Urinary bladder (tissue), 4 donors: ENCODE results near the gene ANKRD55. TPM values are rescaled to one million over a fixed set of nuclear protein-coding genes. Genes with fewer than 3 reads are reported as not detected.
"Not testable (repeated sequence)": the region's sequence is repeated elsewhere in the genome, so short reads cannot be mapped to it uniquely, and the experiment has no call there.

ENCODE experiments used
- DNase-seq: peaks from one replicate; pipeline ENCODE4 v3.0.0-alpha.2; 2015; ENCODE audit errors: extremely low spot score
- H3K27ac ChIP-seq: one replicate; pipeline ENCODE4 v1.5.1; 2013; ENCODE audit warnings: low read depth, mild to moderate bottlenecking, moderate library complexity
- H3K36me3 ChIP-seq: one replicate; pipeline ENCODE4 v1.6.1; 2013; ENCODE audit warnings: mild to moderate bottlenecking, moderate library complexity; ENCODE audit not compliant: insufficient read depth
- H3K4me1 ChIP-seq: one replicate; pipeline ENCODE4 v1.6.1; 2013; ENCODE audit warnings: mild to moderate bottlenecking, moderate library complexity; ENCODE audit not compliant: insufficient read depth
- H3K4me3 ChIP-seq: one replicate; pipeline ENCODE4 v1.5.1; 2013; ENCODE audit warnings: low read depth, low read length
- WGBS: extraction: QIAGEN DNeasy Blood & Tissue Kit; methylation state at CpG from one replicate; pipeline ENCODE4 v1.1.7; 2013; 5-methylcytosine and 5-hydroxymethylcytosine counted together
- polyA plus RNA-seq: library from polyadenylated mRNA; stranded (reverse); fragments of 200-250 nt; gene quantifications from one replicate; pipeline ENCODE4 v1.2.3, GENCODE V29; 2013
- total RNA-seq: library from RNA; depleted of rRNA; stranded (reverse); fragments of >200 nt; gene quantifications from one replicate; pipeline ENCODE4 v1.2.3, GENCODE V29; 2014
- donor health status: healthy with polysubstance abuse.
- donor health status: healthy.

ANKRD55 gene
- total RNA-seq (not detected), polyA plus RNA-seq (0.05 TPM)

GRCh38 chr5:56233230-56233629 lies at the start of gene ANKRD55:
Gene ANKRD55, minus strand, starts transcription at chr5:56233330. Its CDS starts 417 bp downstream, at chr5:56232913.
- Histone ChIP-seq H3K27ac (no peak within 1 kb of the TSS), H3K4me1 (no peaks in the 10 kb centered on the region), H3K36me3 (no peaks in the 10 kb centered on the region), H3K4me3 (no peak within 1 kb of the TSS)
- no peak for DNase-seq
- 44% methylated on average over 8 of the region's 8 CpGs for WGBS

DNA sequence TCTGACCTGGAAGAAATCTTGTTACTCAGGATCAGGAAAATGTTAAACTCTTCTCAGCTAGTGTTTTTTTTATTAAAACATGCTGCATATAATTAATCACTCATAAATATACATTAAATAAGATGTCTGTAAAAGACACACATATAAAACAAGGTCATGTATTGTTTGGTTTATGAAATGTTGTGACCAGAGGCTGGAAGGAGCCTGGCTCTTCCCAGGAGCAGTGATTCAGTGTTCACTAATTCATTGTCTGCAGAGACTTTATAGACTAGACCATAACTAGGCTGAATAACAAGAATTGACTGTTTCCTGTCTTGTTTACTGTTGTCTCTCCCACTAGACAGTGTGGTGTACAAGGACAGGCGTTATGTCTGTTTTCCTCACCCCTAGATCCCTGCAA lies 49.1 kb upstream of the ANKRD55 start:
- WGBS, result 90% methylated on average over 1 of the region's 1 CpG
- Histone ChIP-seq H3K27ac (no peak overlapping the region), H3K4me1 (peaks cover 2% of the 10 kb centered on the region), H3K4me3 (no peak overlapping the region), H3K36me3 (no peaks in the 10 kb centered on the region)
- DNase-seq, result no peak

GRCh38 chr5:56281489-56282165 lies 48.5 kb upstream of the ANKRD55 start:
- DNase-seq, result no peak
- H3K4me1 ChIP-seq, result peaks cover 2% of the 10 kb centered on the region

GRCh38 chr5:56279979-56280378 lies 46.8 kb upstream of the ANKRD55 start:
- peaks cover 2% of the 10 kb centered on the region for H3K4me1 ChIP-seq
- H3K27ac ChIP-seq, result no peak overlapping the region
- no peaks in the 10 kb centered on the region for H3K36me3 ChIP-seq
- no peak for DNase-seq
- WGBS, result 26% methylated on average over 2 of the region's 2 CpGs
- no peak overlapping the region for H3K4me3 ChIP-seq

More at GRCh38 chr5:56281489-56282165, 48.5 kb upstream of the ANKRD55 start:
- Histone ChIP-seq H3K4me3 (no peak overlapping the region), H3K27ac (no peak overlapping the region), H3K36me3 (no peaks in the 10 kb centered on the region)
- 82% methylated on average over 5 of the region's 5 CpGs for WGBS

GRCh38 chr5:56279291-56279690 lies 46.2 kb upstream of the ANKRD55 start:
- 87% methylated on average over 6 of the region's 6 CpGs for WGBS
- Histone ChIP-seq H3K27ac (no peak overlapping the region), H3K36me3 (no peaks in the 10 kb centered on the region), H3K4me1 (peaks cover 2% of the 10 kb centered on the region), H3K4me3 (no peak overlapping the region)
- no peak for DNase-seq

DNA sequence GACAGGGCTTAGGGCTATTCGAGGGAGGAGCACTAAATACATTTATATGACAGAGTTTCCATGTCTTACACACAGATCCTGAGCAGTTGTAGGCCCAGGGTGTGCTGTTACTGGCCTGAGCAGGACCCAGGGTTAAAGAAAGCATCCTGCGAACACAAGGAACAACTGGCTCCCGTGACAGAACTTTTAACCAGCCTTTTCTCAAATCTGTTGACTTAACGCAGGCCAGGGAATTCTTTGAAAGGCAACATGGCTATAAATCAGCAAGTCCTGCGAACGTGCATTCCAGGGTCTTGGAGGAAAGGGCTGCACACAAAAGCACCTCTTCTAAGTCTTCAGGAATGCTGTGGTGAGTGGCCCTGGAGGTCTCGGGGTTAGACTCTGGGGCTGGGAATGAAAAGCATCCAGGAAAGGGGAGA lies 45.2 kb upstream of the ANKRD55 start:
- Histone ChIP-seq H3K36me3 (no peaks in the 10 kb centered on the region), H3K4me1 (peaks cover 2% of the 10 kb centered on the region), H3K27ac (no peak overlapping the region), H3K4me3 (no peak overlapping the region)
- DNase-seq, result no peak
- 42% methylated on average over 7 of the region's 7 CpGs for whole genome bisulfite sequencing

DNA sequence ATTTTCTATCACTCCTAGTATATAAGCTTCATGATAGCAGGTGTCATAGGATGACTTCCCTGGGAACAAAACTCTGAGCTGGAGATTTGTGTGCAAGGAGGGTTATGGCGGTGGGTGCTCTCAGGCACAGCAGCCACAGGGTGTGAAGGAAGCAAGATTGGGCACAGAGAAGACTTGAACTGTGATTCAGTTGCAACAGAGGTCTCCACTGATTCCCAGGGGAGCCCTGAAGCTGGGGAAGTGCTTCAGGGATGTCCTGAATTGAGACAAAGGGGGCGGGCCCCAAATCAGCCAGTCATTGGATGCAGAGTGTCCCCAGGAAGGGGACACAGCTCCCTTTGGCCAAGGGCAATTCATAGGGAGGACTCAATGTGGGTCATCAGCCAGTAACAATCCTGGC lies 44.4 kb upstream of the ANKRD55 start:
- no peak overlapping the region for H3K4me3 ChIP-seq
- no peak overlapping the region for H3K27ac ChIP-seq
- no peaks in the 10 kb centered on the region for H3K36me3 ChIP-seq
- WGBS, result 67% methylated on average over 2 of the region's 2 CpGs
- DNase-seq, result no peak
- peaks cover 2% of the 10 kb centered on the region for H3K4me1 ChIP-seq

DNA sequence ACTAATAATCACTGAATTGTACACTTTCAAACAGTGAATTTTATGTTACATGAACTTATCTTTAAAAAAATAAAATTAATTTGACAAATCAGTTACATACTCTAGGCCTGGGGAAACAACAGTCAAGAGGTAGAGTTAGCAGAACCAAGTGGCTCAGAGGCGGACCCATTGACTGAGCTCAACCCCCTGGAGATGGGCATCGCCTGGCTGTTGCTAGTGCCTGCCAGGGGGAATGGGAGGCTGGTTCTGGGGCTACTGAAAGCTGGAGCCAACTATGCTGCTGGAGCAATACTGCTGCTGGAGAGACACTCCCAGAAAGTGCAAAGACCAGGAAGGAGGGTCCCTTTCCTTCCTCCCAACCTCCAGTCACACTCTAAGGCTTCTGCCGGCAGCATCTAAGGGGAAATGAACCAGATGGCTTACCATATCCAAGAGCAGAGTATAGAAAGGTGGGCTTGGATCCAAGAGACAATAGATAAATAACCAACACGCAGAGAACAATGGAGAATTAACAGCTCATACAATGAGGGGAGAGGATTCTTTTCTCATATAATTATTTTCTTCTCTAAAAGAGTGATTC lies 40.3 kb upstream of the ANKRD55 start:
- no peak overlapping the region for H3K4me3 ChIP-seq
- 88% methylated on average over 4 of the region's 4 CpGs for WGBS

GRCh38 chr5:56272765-56273164 lies 39.6 kb upstream of the ANKRD55 start:
- Histone ChIP-seq H3K27ac (no peak overlapping the region), H3K4me3 (no peak overlapping the region), H3K36me3 (no peaks in the 10 kb centered on the region), H3K4me1 (no peaks in the 10 kb centered on the region)
- WGBS, result 95% methylated on average over 2 of the region's 2 CpGs
- DNase-seq, result no peak

More for the DNA sequence above, 40.3 kb upstream of the ANKRD55 start:
- no peak for DNase-seq
- Histone ChIP-seq H3K27ac (no peak overlapping the region), H3K36me3 (no peaks in the 10 kb centered on the region), H3K4me1 (no peaks in the 10 kb centered on the region)

DNA sequence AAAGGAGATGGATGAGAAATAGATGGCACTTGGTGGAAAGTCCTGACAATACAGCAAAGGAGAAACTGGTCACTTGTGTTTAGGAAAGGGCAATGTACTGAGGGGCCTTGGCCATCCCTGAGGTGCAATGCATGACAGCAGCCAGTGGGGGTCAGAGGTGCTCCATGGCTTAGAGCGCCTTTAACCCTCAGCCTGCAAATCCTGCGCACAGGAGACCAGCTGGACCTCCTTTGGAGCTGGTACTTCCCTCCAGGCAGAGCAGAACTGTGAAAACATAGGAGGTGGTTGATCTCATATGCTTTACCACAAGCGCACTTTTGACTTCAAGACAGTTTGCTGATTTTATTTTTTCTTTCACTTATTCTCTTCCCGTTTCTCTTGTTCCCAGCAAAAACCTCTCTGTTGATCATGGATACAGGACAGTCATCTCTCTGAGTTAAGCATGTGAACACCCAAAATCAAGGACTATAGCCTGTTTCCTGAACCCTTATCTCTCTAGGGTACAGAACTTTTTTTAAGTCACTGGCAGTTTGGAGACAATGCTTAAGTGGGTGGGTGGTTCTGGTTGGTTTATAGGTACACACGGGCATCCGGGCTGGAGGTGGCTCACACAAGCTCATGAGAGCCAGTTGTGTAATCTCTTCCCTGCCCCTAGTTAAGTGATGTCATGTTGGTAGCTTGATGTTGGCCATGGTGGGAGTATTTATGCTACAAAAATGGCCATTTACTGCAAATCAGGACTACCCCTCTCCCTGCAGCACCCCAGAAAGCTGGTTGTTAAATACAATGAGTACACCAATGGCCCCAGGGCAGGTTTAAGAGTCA lies 37.6 kb upstream of the ANKRD55 start:
- Histone ChIP-seq H3K27ac (no peak overlapping the region), H3K4me3 (no peak overlapping the region), H3K4me1 (no peaks in the 10 kb centered on the region), H3K36me3 (no peaks in the 10 kb centered on the region)
- DNase-seq, result peak; percentile 61
- 40% methylated on average over 6 of the region's 6 CpGs for WGBS

- WGBS, result 91% methylated on average over 6 of the region's 6 CpGs
- DNase-seq, result no peak
- Histone ChIP-seq H3K36me3 (no peaks in the 10 kb centered on the region), H3K27ac (no peak overlapping the region), H3K4me1 (no peaks in the 10 kb centered on the region), H3K4me3 (no peak overlapping the region)
Measured at GRCh38 chr5:56270058-56270457, 36.9 kb upstream of the ANKRD55 start.

DNA sequence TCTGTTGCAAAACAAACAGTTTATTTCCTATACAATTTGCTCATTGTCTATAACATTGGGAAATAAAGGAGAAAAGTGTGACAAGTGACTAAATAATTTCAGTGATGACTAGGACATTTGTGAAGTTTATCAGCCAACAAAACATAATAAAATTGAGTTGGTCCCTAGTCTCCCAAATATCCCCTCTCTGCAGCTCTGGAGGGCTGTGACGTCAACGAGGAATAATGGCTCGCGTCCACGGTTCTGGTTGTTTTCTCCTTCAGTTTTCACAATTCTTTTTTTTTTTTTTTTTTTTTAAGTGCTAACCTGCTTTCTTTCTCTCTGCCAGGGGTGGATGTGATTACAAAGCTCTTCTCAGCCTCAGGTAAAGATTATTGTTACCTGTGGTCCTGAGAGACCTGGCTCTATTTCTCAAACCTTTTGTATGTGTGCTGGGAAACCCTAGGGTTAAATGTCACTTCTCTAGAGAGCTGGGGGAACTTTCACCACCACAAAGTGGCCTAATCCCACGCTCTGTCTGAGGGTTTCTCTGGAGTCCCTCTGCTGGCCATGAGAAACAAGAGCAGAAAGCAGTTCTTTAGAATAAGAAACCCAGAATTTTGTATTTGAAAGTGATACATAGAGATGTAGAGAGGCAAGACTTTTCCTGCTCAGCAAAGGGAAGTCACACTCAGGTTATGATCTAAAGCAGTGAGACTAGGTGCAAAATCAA lies 36.2 kb upstream of the ANKRD55 start:
- H3K27ac ChIP-seq, result no peak overlapping the region
- no peaks in the 10 kb centered on the region for H3K4me1 ChIP-seq
- WGBS, result 38% methylated on average over 6 of the region's 6 CpGs
- no peak overlapping the region for H3K4me3 ChIP-seq
- no peaks in the 10 kb centered on the region for H3K36me3 ChIP-seq
- no peak for DNase-seq

DNA sequence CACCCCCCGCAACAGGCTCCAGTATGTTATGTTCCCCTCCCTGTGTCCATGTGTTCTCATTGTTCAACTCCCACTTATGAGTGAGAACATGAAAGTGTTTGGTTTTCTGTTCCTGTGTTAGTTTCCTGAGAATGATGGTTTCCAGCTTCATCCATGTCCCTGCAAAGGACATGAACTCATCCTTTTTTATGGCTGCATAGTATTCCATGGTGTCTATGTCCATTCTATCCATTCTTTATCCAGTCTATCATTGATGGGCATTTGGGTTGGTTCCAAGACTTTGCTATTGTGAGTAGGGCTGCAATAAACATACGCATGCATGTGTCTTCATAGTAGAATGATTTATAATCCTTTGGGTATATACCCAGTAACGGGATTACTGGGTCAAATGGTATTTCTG lies 35.6 kb upstream of the ANKRD55 start:
- not testable (repeated sequence) for H3K27ac ChIP-seq, DNase-seq, H3K4me1 ChIP-seq, H3K36me3 ChIP-seq, H3K4me3 ChIP-seq
- 89% methylated on average over 3 of the region's 3 CpGs for WGBS
